PC-9 (cell line): ENCODE measurements around the gene ARHGAP5. TPM values are rescaled to one million over a fixed set of nuclear protein-coding genes. Genes with fewer than 3 reads are reported as not detected.

Experiments
- BruUV-seq: library from RNA; stranded (reverse); fragments of 400-500 nt; replicated peaks from 2 replicates; lab custom pipeline; 2021; lab: Mats Ljungman, UMichigan
- CTCF ChIA-PET: fragments of 300-600 bp; sonication (Branson Sonifier 250); formaldehyde crosslinking; loops from one replicate; lab custom pipeline; 2022; ENCODE audit warnings: antibody characterized with exemption; lab: Charles Lee
- POLR2A ChIA-PET: fragments of 300-600 bp; sonication (Branson Sonifier 250); formaldehyde crosslinking; loops from one replicate; lab custom pipeline; 2022; ENCODE audit warnings: antibody characterized with exemption; ENCODE audit not compliant: unreplicated experiment; lab: Charles Lee
- DNase-seq, 2 experiments: peaks; one replicate each; pipeline versions ENCODE4 v3.0.0 to v3.0.0-alpha.2; 2015 to 2022; ENCODE audit warnings: mixed read lengths in 1 of 2
- H2AFZ ChIP-seq: fragments of 200-600 bp; sonication (generic); 2 replicates; pipeline ENCODE4 v1.8.1; 2017; ENCODE audit warnings: antibody characterized with exemption
- H3F3A ChIP-seq: fragments of 200-600 bp; sonication (generic); 2 replicates; pipeline ENCODE4 v1.8.1; 2017; ENCODE audit warnings: antibody characterized with exemption, mild to moderate bottlenecking, low read depth; ENCODE audit not compliant: insufficient read depth
- H3K27ac ChIP-seq: fragments of 200-600 bp; sonication (generic); 2 replicates; pipeline ENCODE4 v1.6.1; 2016; ENCODE audit warnings: mixed run types
- H3K27me3 ChIP-seq: fragments of 200-600 bp; sonication (generic); 2 replicates; pipeline ENCODE4 v1.6.1; 2016; ENCODE audit warnings: low read depth, mixed run types; ENCODE audit not compliant: insufficient read depth
- H3K36me3 ChIP-seq: fragments of 200-600 bp; sonication (generic); 2 replicates; pipeline ENCODE4 v1.6.1; 2016; ENCODE audit warnings: low read depth, mixed run types
- H3K4me1 ChIP-seq: fragments of 200-600 bp; sonication (generic); replicated peaks from 2 replicates; pipeline ENCODE4 v1.6.1; 2016; ENCODE audit warnings: mixed run types; ENCODE audit not compliant: insufficient read depth
- H3K4me2 ChIP-seq: fragments of 200-600 bp; sonication (generic); 2 replicates; pipeline ENCODE4 v1.6.1; 2017; ENCODE audit warnings: mixed run types
- H3K4me3 ChIP-seq: fragments of 200-600 bp; sonication (generic); 2 replicates; pipeline ENCODE4 v1.6.1; 2016; ENCODE audit warnings: mixed run types
- H3K79me2 ChIP-seq: fragments of 200-600 bp; sonication (generic); 2 replicates; pipeline ENCODE4 v1.6.1; 2017; ENCODE audit warnings: low read depth, mixed run types
- H3K9me2 ChIP-seq: fragments of 200-600 bp; sonication (generic); 2 replicates; pipeline ENCODE4 v1.8.1; 2017; ENCODE audit warnings: mild to moderate bottlenecking; ENCODE audit not compliant: insufficient read depth
- H3K9me3 ChIP-seq: fragments of 200-600 bp; sonication (generic); 2 replicates; pipeline ENCODE4 v1.8.1; 2016; ENCODE audit warnings: low read depth; ENCODE audit not compliant: insufficient read depth
- H4K20me1 ChIP-seq: fragments of 200-600 bp; sonication (generic); 2 replicates; pipeline ENCODE4 v1.8.1; 2017; ENCODE audit not compliant: insufficient read depth
- CTCF ChIP-seq: fragments of 200-600 bp; sonication (generic); conservative IDR thresholded peaks from 2 replicates; pipeline ENCODE4 v1.6.1; 2017; ENCODE audit warnings: mixed run types, antibody characterized with exemption, mild to moderate bottlenecking, moderate library complexity
- EZH2 ChIP-seq: fragments of 200-600 bp; sonication (generic); IDR thresholded peaks from 2 replicates; pipeline ENCODE4 v1.8.0; 2017; ENCODE audit warnings: antibody characterized with exemption, low read depth
- intact Hi-C: fragments of 100-400 bp; cut with micrococcal nuclease; formaldehyde crosslinking; loops from one replicate; pipeline ENCODE4 v1.10.0; 2022; ENCODE audit not compliant: unreplicated experiment
- total RNA-seq: library from RNA; stranded (reverse); gene quantifications from 2 replicates; pipeline ENCODE4 v1.2.3, GENCODE V29; 2021

The ARHGAP5 gene
- total RNA-seq, 1 experiment from 2014 or later: 58.6 TPM

- BruUV-seq: no TSS peak
- no peaks in the 10 kb centered on the region for H3K27me3 ChIP-seq
- no peaks in the 10 kb centered on the region for H3F3A ChIP-seq
- H3K9me3 ChIP-seq: no peaks in the 10 kb centered on the region; the same call in 1 of the 2 replicates
- H3K4me1 ChIP-seq: no peaks in the 10 kb centered on the region
- H3K9me2 ChIP-seq: no peaks in the 10 kb centered on the region
- no peaks in the 10 kb centered on the region for H4K20me1 ChIP-seq
- H3K36me3 ChIP-seq: no peaks in the 10 kb centered on the region
- no peak overlapping the region for H3K4me2 ChIP-seq
- H3K27ac ChIP-seq: no peak overlapping the region
- H3K79me2 ChIP-seq: no peaks in the 10 kb centered on the region
- ChIA-PET CTCF (no interaction called here), POLR2A (no interaction called here)
- TF ChIP-seq EZH2 (no peak), CTCF (no peak)
- no peak for DNase-seq
- no peak overlapping the region for H3K4me3 ChIP-seq
- H2AFZ ChIP-seq: no peak overlapping the region
- intact Hi-C loops: no loop called here
Observed at GRCh38 chr14:32185097-32185496, 108.0 kb downstream of the ARHGAP5 start.

- ChIA-PET CTCF (no interaction called here), POLR2A (no interaction called here)
- no peaks in the 10 kb centered on the region for H3K27me3 ChIP-seq
- no peaks in the 10 kb centered on the region for H3K79me2 ChIP-seq
- no peaks in the 10 kb centered on the region for H3K36me3 ChIP-seq
- H3K4me1 ChIP-seq: no peaks in the 10 kb centered on the region
- H4K20me1 ChIP-seq: no peaks in the 10 kb centered on the region
- no peak overlapping the region for H3K4me3 ChIP-seq
- intact Hi-C loops: no loop called here
- H3F3A ChIP-seq: no peaks in the 10 kb centered on the region
- no peak overlapping the region for H3K27ac ChIP-seq
- H3K9me2 ChIP-seq: no peaks in the 10 kb centered on the region
- no peak overlapping the region for H3K4me2 ChIP-seq
- no peak for DNase-seq
- H2AFZ ChIP-seq: no peak overlapping the region
- no peak for TF ChIP-seq EZH2
- TF ChIP-seq CTCF: no peak
- BruUV-seq: no TSS peak
- H3K9me3 ChIP-seq: no peaks in the 10 kb centered on the region; the same call in 1 of the 2 replicates
Observed at GRCh38 chr14:32186248-32186647, 109.1 kb downstream of the ARHGAP5 start.

- no peak overlapping the region for H3K4me2 ChIP-seq
- H3K9me2 ChIP-seq: no peaks in the 10 kb centered on the region
- DNase-seq: no peak
- H3K4me1 ChIP-seq: no peaks in the 10 kb centered on the region
- H4K20me1 ChIP-seq: no peaks in the 10 kb centered on the region
- H3K9me3 ChIP-seq: no peaks in the 10 kb centered on the region; the same call in 1 of the 2 replicates
- ChIA-PET POLR2A (no interaction called here), CTCF (no interaction called here)
- no peak overlapping the region for H2AFZ ChIP-seq
- no peak overlapping the region for H3K27ac ChIP-seq
- no peaks in the 10 kb centered on the region for H3F3A ChIP-seq
- no peak overlapping the region for H3K4me3 ChIP-seq
- no peak for TF ChIP-seq EZH2
- no peaks in the 10 kb centered on the region for H3K36me3 ChIP-seq
- no TSS peak for BruUV-seq
- no peaks in the 10 kb centered on the region for H3K27me3 ChIP-seq
- H3K79me2 ChIP-seq: no peaks in the 10 kb centered on the region
- intact Hi-C loops: no loop called here
Observed at GRCh38 chr14:32189811-32190210, 112.7 kb downstream of the ARHGAP5 start.

- no peaks in the 10 kb centered on the region for H3K9me2 ChIP-seq
- CTCF ChIA-PET: no interaction called here
- no peak for TF ChIP-seq CTCF
Observed at GRCh38 chr14:32190673-32191072, 113.6 kb downstream of the ARHGAP5 start.

More at GRCh38 chr14:32190673-32191072, 113.6 kb downstream of the ARHGAP5 start:
- no peaks in the 10 kb centered on the region for H3F3A ChIP-seq
- no peaks in the 10 kb centered on the region for H4K20me1 ChIP-seq
- POLR2A ChIA-PET: no interaction called here
- no peak overlapping the region for H3K27ac ChIP-seq
- no peaks in the 10 kb centered on the region for H3K36me3 ChIP-seq
- H3K4me1 ChIP-seq: no peaks in the 10 kb centered on the region
- H3K9me3 ChIP-seq: no peaks in the 10 kb centered on the region
- BruUV-seq: no TSS peak
- H3K4me3 ChIP-seq: no peak overlapping the region
- DNase-seq: no peak
- no peak overlapping the region for H2AFZ ChIP-seq
- no peaks in the 10 kb centered on the region for H3K27me3 ChIP-seq
- intact Hi-C loops: no loop called here
- no peak overlapping the region for H3K4me2 ChIP-seq
- no peaks in the 10 kb centered on the region for H3K79me2 ChIP-seq
